Activated T-cell treated with anti-CD3 and anti-CD28 coated beads for 1 hour (primary cell): ENCODE data around the gene PEX11B.
"Not testable (repeated sequence)": the region's sequence is repeated elsewhere in the genome, so short reads cannot be mapped to it uniquely, and the experiment has no call there.

ENCODE experiments used
- DNase-seq: peaks from one replicate; pipeline ENCODE4 v3.0.0-alpha.2; 2020; ENCODE audit warnings: low read depth

Gene PEX11B

GRCh38 chr1:145952903-145953302 lies 34.4 kb upstream of the PEX11B start:
- DNase-seq, result no peak

DNA sequence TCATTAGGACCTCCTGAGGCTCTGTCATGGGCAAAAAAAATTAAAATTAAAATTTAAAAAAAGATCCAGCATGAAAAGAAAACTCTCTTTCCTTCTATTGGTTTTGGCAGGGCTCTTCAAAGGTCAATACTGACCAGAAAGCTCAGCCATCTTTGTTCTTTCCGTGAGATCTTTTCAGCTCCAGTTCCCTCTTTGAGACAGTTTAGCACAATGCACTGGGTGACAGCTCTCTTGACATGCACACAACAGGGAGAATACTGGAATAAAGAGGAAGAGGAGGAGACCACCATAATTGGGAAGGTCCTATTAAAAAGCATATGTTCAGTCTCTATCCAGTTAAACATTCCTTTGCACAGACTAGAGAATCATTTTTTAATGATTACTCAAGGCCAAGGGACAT lies 33.0 kb upstream of the PEX11B start:
- no peak for DNase-seq

- no peak for DNase-seq
These were observed 30.7 kb upstream of the PEX11B start for GRCh38 chr1:145949219-145949618.

DNA sequence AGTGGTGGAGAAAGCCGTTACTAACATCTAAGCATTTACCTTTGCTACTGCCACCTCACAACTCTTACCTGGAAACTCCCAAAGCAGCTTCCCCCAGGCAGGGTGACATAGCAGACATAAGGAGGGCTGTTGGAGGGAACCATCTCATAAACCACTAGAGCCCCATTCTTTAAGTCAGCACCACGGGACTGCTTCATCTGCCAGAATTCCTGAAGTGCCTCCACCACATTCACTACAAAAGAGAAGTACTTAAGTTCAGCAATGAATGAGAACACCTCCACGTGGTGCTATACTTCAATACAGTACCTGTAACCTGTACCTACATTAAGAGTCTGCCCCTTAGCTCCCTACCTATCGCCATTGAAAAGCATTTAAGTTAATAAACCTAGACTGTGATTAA lies 29.0 kb upstream of the PEX11B start:
- DNase-seq, result no peak

DNA sequence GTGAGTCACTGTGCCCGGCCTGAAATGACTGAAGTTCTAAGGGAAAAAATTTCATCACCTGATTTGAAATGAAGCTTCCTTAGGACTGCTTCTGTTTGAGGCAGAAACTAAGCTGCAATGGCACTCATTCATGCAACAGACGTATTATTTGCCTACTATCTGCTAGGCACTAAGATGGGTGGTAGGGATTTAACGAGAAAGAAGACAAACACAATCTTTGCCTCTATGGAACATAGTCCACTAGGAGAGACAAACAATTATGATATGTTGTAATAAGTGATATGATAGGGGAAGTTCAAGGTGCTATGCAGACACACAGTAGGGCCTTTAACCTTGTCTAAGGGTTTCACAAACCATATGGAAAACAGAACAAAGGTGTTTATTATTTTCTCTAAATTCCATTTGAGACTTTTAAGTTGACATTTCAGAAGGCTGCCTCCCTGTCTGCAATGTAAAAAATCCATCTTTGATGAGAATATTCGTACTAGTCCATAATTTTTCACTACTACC lies 28.0 kb upstream of the PEX11B start:
- no peak for DNase-seq

DNA sequence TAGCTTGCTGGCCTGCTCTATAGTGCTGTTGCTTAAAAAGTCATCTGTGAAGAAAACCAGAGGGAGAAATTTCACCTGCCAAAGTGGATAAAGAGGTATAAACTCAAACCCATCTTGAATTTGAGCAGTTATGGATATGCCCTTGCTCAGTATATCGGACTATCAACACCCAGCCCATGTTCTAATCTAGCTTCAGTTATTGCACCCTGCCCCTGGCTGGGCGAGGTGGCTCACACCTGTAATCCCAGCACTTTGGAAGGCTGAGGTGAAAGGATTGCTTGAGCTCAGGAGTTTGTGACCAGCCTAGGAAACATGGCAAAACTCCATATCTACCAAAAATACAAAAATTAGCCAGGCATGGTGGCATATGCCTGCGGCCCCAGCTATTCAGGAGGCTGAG lies 26.0 kb upstream of the PEX11B start:
- no peak for DNase-seq

DNA sequence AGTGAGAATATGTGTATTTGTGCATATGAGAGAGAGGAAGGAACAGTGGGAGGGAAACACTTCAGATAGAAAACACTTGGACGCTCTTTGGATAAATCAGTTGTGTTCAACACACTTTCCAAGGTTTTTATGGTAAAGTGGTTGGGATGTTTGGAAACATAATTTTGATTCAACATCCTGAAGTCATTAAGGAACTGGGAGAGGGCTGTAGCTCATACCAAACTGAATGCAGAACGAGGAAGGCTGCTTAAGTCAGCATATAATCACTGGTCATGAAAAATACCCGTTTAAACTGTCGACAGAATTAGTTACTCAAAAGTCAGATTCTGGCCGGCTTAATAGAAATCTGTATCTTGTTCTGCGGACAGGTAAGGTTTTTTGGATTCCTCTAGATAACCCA lies 24.4 kb upstream of the PEX11B start:
- DNase-seq, result no peak

DNA sequence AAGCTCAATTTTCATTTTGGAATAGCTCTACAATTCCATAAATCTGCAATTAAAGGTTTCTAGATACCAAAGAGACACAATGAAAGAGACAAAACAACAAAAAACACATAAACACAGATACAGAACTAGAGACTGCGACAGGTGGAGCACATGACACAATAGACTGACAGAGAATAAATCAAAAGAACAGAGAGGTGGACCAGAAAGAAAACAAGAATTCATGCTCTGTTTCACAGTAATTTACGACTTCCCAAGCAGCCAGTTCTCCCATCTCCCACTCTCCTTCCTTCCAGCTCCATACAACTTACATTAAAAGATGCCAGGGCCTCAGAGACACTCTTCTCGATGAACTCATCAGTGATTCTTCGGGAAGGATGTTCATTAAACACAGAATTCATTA lies 23.9 kb upstream of the PEX11B start:
- DNase-seq, result no peak

DNA sequence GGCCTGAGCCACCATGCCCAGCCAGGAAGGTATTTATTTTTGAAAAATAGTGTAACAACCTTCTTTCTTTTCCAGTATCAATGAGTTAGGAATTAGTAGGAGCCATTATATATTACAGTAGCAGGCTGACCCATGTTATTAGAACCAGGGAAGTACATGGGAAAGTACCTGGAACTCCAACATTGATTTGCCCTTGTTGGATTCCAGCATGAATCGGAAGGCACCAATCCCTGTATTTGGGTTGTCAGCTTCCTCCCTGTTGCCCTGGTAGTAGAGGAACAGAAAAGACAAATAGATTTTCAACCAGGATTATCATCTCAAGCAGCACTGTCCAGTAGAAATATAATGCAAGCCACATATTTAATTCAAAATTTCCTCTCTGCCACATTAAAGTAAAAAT lies 18.9 kb upstream of the PEX11B start:
- DNase-seq, result no peak

- no peak for DNase-seq
These were observed 17.7 kb upstream of the PEX11B start for GRCh38 chr1:145936247-145936646.

- no peak for DNase-seq
These were observed 17.2 kb upstream of the PEX11B start for GRCh38 chr1:145935708-145936107.

DNA sequence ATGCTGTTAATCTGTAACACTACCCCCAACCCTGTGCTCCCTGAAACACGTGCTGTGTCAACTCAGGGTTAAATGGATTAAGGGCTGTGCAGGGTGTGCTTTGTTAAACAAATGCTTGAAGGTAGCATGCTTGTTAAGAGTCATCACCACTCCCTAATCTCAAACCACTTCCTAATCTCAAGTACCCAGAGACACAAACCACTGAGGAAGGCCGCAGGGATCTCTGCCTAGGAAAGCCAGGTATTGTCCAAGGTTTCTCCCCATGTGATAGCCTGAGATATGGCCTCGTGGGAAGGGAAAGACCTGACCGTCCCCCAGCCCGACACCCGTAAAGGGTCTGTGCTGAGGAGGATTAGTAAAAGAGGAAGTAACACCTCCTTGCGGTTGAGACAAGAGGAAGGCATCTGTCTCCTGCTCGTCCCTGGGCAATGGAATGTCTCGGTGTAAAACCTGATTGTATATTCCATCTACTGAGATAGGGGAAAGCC lies 14.0 kb upstream of the PEX11B start:
- not testable (repeated sequence) for DNase-seq

GRCh38 chr1:145927916-145928643 lies 9.6 kb upstream of the PEX11B start:
- no peak for DNase-seq

- DNase-seq, result peak; percentile 83
These were observed 8.8 kb upstream of the PEX11B start, which contains the start of gene RBM8A for GRCh38 chr1:145927063-145927886. RBM8A (minus strand) TSS chr1:145927484; CDS start chr1:145927426, 58 bp downstream.

GRCh38 chr1:145926686-145927062 lies 8.2 kb upstream of the PEX11B start:
- no peak for DNase-seq

DNA sequence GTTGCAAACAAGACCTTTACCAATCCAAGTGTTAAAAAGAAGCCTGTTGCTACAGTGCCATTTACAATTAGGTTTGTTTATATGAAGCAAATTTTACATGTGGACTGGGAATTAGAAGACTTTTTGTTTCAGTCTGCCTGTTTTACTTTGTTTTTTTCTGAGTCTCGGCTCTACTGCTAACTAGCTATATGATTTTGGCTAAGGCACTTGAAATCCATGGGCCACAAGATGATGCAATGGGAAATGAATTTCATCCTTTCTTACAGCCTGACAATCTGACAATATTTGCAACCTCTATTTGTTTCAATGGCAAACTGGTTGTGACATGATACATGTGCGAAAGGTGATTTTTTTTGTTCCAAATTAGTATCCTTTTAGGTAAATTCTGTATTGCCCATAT lies 3.7 kb upstream of the PEX11B start:
- DNase-seq, result no peak

- DNase-seq, result not testable (repeated sequence)
These were observed 1.8 kb upstream of the PEX11B start for GRCh38 chr1:145920297-145920696.

DNA sequence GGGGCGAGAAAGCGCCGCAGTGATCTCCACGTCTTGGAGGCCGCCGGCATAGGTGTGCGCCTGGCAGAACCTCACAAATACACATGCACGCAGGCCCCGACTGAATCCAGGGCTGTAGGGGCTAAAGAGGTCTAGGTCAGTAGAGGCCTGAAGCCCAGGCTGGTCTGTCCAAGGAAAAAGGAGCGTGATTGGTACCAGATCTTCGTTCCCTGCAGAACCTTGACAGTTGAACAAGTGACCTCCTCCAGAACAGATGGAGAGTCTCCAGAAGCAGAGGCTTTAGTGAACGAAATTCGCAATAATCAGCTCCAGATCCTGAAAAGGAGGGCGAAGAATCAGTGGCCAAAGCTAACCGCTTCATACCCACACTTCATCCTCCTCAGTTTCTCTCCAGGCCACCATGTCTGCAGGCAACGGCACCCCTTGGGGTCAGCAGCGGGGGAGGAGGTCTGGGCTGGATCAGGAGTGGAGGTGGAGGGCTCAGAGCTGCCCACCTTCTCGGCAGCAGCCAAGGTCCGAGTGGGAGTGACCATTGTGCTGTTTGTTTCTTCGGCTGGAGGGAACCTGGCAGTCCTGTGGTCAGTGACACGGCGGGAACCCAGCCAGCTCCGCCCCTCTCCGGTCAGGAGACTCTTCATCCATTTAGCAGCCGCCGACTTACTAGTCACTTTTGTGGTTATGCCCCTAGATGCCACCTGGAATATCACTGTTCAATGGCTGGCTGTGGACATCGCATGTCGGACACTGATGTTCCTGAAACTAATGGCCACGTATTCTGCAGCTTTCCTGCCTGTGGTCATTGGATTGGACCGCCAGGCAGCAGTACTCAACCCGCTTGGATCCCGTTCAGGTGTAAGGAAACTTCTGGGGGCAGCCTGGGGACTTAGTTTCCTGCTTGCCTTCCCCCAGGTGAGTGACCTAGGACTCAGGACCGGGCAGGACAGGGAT lies 749 bp upstream of the PEX11B start:
- DNase-seq, result no peak

GRCh38 chr1:145917595-145917994 lies 922 bp downstream of the PEX11B start:
- no peak for DNase-seq

DNA sequence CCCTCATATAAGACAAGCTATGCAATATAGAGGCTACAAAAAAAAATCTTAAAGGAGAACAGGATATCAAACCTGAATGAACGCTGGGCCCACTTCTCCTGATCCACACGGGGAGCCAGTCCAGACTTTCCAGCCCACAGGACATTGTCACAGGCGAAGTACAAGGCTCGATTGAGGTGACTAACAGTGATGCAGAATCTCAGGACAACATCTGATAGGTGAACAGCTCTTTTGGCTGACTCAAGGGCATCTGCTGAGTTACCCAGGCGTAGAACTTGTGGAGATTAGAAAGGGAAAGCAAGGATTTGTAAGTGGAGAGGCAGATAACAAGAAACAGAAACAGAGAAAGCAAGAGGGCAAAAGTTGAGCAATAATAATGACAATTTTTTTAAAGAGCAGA lies 1.8 kb downstream of the PEX11B start:
- no peak for DNase-seq

GRCh38 chr1:145912128-145912641 lies 6.3 kb downstream of the PEX11B start:
- no peak for DNase-seq

DNA sequence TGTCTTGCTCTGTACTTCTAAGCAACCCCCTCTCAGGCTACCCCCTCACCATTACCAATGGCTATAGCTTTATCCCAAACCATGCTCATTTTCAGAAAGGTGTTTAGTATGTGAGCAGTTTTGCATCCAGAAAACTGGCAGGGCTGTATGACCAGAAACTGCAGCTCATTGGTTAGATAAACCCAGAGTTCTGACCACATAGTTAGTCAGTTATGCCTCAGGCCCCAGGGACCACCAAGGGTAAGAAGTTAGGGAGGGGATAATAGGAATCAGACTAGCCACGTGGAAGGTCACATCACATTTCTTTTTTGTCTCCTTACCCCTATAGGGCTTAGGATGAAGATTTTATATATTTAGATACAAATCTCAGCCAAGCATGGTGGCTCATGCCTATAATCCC lies 9.9 kb downstream of the PEX11B start:
- DNase-seq, result no peak
